HCEC 1CT (cell line): ENCODE results near the gene EFCAB5.
A peak's percentile ranks its signal among the peaks of the same experiment; 100 is the strongest.
"Not testable (repeated sequence)": the region's sequence is repeated elsewhere in the genome, so short reads cannot be mapped to it uniquely, and the experiment has no call there.

Experiments used
- DNase-seq: peaks from one replicate; pipeline ENCODE4 v3.0.0-alpha.2; 2017

EFCAB5 gene

DNA sequence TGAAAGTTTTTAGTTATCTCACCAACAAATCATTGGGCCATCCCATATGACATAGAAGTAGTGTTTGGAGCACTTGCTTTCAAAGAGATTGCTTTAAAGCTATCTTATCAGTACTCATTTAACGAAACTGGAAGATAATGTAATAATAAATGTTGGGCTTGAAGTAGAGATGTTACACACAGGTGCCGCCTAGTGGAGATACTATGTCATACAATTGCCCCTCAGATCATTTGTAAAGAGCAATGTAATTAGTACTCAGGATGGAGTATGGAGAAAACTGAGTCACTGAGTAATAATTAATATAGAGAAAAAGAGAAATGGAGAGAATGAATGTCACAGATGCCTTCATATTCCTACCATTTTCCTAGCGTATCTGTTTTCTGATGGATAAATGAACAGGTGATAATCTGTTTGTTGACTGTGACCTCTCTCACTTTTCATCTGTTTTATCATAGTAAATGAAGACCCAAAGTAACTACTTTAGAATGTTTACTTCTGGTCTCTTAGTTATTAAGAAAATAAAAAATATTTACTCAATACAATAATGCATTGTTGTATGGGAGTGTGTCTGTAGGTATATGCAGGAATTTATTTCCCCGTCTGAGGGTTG lies 80.4 kb downstream of the EFCAB5 start:
- DNase-seq = peak; percentile 29

DNA sequence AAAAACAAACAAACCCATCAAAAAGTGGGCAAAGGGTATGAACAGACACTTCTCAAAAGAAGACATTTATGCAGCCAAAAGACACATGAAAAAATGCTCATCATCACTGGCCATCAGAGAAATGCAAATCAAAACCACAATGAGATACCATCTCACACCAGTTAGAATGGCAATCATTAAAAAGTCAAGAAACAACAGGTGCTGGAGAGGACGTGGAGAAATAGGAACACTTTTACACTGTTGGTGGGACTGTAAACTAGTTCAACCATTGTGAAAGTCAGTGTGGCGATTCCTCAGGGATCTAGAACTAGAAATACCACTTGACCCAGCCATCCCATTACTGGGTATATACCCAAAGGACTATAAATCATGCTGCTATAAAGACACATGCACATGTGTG lies 83.9 kb downstream of the EFCAB5 start:
- DNase-seq = not testable (repeated sequence)

DNA sequence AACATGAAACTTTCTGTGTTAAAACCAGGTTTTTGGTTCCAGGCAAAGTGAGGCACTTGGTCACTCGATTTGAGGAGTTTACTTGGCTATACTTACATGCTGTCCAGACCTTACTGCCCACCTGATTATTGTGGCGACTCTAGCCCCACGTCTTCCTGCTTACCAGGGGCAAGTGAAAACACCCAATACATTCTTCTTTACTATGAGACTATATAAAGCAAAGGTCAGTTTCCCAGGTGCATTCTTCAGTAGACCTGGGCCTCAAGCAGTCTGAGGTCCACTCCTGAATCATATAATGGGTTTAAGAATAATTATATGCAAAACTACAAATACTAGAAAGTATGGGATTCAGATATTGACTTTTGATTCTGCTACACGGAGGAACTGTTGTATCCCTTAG lies 86.2 kb downstream of the EFCAB5 start:
- DNase-seq = no peak

DNA sequence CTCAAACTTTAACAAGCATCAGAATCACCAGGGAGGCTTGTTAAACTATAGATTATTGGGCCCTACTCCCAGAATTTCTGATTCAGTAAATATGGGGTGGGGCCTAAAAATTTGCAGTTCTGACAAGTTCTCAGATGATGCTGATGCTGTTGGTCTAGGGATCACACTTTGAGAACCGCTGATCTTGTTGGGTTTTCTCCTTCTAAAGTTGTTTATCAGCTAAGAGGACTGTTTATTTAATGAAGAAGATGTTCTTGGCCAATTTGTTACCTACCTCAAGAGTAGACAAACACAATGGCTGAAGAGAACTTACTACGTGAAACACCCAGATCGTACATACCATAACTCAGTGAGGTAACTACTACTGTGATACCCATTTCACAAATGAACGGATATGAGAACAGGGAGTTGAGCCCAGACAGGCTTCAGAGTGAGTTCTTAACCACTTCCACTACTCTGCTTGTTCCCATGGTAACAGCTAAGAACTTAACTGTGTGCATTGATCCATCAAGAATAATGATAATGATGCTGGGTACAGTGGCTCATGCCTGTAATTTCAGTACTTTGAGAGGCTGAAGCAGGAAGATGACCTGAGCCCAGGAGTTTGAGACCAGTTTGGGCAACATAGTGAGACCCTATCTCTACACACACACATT lies 89.9 kb downstream of the EFCAB5 start:
- no peak for DNase-seq

DNA sequence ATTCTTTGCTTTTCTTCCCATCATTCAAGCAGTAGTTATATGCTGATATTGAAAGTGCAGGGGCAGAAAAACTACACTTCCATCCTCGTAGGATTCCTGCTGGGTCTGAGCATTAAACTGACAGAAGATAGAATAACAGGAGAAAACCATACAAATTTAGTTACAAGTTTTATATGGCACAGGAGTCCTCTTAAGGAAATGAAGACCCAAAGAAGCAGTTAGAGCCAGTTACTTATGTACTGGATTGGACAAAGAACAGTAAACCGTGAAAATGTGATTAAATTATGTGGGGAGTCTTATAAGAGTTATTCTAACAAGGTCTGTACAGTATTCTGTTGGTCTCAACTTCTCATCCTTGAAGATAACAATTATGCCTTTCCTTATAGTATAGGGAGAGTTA lies 93.9 kb downstream of the EFCAB5 start:
- DNase-seq = no peak

DNA sequence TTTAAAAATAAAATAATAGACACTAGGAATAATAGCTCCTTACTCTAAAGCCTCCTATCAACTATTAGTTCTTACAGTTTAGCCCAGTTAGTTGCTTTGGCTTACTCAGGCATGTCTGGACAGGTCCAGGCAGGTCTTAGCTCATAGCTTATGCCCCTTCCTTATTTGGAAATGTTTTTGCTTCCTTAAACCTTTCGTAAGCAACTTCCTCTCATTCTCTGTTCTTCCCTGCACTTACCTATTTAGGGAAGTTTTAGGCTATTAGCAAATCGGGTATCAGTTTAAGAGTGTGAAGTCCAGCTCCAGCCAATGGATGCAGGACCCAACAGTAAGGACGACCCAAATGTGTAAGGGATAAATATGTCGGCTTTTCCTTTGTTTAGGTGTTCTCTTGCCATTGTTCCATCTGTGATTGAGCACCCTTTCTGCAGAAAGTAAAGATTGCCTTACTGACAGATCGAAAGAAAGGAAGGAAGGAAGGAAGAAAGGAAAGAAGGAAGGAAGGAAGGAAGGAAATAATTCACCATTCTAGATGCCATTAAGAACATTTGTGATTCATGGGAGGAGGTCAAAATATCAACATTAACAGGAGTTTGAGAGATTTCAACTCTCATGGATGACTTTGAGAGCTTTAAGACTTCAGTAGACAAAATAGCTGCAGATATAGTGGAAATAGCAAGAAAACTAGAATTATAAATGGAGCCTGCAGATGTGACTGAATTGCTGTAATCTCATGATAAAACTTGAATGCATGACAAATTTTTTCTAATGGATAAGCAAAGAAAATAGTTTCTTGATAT lies 99.5 kb downstream of the EFCAB5 start:
- not testable (repeated sequence) for DNase-seq

DNA sequence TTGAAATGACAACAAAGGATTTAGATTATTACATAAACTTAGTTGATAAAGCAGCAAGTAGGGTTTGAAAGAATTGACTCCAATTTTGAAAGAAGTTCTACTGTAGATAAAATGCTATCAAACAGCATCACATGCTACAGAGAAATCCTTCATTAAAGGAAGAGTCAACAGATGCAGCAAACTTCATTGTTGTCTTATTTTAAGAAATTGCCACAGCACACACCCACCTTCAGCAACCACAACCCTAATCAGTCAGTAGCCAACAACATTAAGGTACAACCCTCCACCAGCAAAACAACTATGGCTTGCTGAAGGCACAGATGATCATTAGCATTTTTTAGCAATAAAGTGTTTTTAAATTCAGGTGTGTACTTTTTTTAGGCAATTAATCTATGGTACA lies 100.1 kb downstream of the EFCAB5 start:
- no peak for DNase-seq

DNA sequence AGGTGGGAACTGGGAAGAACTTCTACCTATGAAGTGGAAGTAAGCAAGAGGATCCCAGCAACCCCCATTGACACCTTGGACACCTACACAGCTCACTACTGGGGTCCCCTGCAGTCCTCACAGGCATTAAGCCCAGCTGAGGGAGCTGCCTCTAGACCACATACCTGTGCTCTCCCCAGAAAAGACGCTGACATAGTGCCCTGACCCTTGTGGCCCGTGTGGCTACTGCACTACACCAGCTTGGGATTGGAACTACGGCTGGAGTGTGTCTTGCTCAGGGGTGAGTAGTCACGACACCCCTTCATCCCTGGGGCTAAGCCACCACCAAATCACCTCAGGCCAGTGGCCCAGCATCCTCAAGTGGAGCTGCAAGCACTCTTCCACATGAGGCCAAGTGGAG lies 120.9 kb downstream of the EFCAB5 start:
- DNase-seq = no peak

DNA sequence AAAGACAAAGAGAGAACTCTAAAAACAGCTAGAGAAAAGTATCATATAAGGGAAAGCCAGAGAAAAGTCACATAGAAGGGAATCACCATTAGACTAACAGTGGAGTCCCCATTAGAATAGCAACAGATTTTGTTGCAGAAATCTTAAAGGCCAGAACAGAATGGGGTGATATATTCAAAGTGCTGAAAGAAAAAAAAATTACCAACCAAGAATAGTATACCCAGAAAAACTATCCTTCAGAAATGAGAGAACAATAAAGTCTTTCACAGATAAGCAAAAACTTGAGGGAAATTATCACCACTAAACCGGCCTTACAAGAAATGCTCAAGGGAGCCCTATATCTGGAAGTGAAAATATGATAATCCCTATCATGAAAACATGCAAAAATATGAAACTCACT lies 123.3 kb downstream of the EFCAB5 start:
- no peak for DNase-seq

DNA sequence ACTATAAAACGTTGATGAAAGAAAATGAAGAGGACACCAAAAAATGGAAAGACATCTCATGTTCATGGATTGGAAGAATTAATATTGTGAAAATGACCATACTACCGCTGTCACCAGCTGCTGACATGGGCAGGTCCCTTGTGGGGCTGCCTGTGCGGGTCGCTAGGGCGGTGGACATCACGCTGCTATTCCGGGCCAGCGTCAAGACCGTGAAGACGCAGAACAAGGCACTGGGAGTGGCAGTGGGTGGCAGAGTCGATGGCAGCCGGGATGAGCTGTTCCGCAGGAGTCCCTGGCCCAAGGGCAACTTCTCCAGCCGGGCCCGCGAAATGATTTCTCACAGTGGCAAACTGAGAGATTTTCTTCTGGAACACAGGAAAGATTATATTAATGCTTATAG lies 127.0 kb downstream of the EFCAB5 start:
- DNase-seq = no peak

DNA sequence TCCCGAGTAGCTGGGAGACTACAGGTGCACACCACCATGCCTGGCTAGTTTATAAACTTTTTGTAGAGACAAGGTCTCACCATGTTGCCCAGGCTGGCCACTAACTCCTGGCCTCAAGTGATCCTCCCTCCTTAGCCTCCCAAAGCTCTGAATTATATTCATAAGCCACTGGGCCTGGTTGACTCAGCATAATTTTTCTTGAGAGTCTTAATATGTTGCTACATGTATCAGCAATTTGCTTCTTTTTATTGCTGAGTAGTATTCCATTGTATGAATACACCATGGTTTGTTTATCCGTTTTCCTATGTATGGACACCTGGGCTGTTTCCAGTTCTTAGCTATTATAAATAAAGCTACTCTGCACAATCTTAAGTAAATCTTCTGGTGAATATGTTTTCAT lies 132.8 kb downstream of the EFCAB5 start:
- no peak for DNase-seq

DNA sequence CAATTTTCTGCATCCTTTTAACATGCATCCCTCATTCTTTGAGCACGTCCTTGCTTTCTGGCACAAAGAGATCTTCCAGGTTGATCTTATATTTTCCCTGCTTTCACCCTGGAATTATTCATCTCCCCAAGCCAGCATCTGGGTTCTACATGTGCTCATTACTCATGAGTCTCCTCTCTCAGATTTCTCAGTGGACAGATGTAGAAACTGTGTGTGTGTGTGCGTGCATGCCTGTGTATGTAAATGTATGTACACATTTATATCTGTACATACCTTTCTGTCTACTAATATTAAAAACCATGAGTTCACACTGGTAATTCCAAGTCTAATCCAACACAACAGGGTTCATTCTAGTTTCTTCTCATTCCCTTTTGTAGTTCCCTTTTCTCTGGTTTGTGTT lies 133.3 kb downstream of the EFCAB5 start:
- DNase-seq = peak; percentile 17

DNA sequence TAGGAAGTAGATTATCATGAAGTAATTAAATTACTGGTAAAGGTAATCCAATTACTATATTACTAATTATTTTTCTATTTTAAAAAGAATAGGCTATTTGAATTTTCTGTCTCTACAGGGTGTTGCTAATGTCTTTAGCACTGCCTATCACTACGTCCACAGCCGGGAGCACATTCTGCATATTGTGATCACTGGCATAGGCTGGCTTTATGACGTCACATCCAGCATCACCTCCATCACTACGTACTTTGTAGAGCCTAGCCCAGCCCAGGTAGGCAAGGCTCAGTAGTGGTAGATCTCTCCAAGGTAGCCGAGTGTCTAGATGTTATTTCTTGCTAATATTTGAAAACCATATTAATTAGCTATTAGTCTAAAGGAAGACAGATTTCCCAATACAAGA lies 141.3 kb downstream of the EFCAB5 start:
- no peak for DNase-seq

DNA sequence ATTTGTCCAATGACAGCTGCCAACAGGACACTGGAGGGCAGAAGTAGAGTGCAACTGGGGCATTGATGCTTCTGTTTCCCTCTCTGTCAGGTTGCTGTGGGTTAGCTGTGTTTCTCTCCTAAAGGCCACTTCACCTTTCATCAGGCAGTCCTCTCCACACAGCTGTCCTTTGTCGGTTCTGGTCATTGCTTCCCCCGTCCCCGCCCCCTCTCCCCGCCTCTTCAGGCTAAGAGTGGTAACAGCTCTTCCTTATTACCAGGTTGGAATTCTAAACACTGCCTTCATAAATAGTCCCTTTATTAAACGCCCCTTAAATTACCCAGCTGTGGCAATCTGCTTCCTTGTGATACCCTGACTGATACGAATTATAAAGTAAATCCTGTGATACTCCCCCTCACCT lies 143.4 kb downstream of the EFCAB5 start:
- DNase-seq = no peak

DNA sequence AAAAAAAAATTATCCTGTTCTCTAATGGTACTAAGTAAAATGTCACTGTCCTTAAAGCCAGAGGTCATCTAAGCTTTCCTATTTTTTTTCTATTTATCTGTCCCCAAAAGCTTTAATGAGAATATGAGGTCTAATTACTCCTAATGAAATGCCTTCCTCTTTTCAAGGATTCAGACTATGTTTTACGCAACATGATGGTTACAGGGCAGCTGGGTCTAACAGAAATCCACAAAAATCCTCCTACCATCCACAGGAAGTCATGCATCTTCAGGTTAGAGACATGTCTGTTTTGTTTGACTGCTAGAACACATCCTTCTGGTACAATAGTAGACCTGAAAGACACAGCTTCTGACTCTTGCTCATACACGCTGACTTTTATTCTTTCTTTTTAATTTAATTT lies 145.5 kb downstream of the EFCAB5 start:
- no peak for DNase-seq

DNA sequence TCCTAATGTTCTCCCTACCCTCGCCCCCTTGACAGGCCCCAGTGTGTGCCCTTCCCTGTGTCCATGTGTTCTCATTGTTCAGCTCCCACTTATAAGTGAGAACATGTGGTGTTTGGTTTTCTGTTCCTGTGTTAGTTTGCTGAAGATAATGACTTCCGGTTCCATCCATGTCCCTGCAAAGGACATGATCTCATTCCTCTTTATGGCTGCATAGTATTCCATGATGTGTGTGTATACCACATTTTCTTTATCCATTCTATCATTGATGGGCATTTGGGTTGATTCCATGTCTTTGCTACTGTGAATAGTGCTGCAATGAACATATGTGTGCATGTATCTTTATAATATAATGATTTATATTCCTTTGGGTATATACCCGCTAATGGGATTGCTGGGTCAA lies 146.0 kb downstream of the EFCAB5 start:
- DNase-seq = not testable (repeated sequence)

DNA sequence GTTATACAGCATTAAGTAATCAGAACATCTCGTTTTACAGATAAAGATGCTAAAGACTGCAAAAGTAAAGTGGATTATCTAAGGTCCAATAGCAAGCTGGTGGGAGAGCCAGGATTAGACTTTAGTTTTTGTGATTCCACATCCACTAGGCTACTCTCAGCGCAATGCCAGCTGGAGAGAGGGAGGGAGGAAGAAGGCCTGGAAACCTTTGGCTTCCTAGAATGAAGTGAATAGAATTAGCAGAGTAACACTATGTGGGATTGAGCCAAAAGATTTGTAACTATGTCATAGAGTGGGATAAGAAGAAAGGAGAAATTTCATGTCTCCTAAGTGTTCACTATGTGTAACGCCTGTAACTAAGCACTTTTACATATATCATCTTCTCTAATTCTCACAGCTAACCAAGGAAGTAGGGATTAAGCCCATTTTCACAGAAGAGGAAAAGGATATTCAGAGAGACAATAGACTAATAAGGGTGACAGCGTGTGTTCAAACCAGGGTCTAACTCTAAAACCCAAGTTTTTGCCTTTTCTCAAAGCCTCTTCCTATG lies 149.8 kb downstream of the EFCAB5 start:
- no peak for DNase-seq

DNA sequence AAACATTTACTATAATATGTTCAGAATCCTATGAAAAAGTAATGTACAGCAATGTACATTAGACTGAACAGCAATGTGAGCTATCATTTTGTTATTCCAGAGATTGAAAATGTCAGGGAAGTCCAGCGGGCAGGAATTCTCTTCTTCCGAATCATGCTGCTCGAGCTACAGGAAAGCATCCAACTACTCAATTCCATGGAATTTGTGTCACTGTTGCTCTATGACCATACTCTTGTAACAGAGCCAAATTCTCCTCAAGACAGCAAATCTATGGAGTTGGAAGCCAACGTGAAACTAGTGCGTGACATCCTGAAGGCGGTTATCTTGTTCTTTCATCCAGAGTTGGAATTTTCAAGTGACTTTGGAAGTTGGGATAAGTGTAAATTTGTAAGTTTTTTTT lies 150.3 kb downstream of the EFCAB5 start:
- DNase-seq = peak; percentile 71

DNA sequence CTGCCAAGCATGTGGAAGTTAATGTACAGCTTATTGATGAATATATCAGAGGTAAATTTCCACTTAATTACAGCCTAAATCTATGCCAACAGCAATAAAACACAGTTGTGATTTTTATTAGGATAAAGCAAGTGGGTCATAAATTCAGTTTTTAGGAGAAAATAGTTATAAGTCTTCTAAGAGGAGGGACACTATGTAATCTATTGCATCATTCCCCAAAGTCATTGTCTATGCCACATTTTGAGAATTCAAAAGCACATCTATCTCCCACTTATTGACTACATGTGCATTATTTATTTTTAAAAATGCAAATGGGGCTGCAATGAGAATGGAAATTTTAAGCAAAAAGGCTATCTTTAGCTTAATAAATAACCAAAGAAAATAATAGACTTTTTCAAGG lies 151.5 kb downstream of the EFCAB5 start:
- no peak for DNase-seq

DNA sequence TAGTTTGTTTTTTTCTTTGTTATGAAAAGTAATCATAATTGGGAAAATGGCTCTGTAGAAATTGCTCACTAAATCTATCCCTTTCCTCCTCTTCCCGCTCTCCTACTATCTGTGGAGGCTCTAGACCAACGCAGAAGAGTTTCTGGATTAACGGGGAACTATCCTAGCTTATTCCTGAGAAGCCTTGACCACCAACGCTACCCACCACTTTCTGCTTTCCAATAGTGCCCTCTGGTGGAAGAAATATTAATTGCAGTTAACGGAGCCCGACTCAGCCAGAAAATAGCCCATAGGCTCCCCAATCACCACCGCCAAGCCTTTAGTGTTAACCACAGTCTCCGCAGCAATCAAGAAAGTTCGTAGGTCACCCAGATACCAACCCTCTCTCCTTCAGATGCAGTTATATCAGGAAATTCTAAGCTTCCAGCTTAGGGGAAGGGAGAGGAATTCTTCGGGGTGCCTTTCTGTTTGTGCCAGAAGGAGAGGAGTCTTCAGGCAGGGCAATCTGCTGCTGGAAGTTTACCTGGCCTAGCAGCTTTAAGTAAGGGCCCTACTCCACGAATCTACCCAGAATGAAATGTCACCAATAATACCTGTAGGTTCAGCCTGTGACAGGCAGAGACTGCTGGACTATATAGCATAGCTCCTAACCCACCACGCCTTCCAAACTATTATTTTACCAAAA lies 152.2 kb downstream of the EFCAB5 start:
- DNase-seq = peak; percentile 26

DNA sequence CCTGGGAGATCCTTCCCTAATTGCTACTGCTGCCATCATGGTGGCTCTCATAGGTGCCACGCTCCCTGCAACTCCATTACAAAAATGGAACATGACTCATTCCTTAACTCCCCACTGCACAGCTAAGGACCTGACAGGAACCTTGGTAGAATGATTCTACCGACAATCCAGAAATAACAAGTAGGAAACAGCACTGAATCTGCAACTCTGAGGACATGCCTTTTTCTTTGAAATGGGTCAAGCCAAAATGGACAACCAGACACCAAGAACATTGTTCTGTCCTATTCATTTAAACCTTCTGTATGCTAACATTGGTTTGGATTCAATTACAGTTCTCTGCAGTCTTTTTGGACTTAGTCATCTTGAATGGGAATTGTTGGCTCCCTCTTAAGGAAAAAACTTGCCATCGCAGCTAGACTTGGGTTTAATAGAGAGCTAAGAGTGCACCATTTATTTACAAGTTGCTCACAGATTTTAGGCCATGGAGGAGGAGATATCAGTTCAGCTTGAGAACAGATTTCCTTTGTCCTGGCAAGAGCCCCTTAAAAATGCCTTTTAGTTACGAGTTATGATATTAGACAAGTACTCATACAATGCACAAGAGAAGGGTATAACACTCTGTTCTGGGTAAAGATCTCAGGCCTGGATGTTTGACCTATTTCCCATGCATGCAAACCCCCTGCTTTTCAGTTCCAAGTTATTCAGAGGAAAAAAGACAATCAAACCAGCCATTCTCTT lies 154.2 kb downstream of the EFCAB5 start:
- DNase-seq = peak; percentile 76

DNA sequence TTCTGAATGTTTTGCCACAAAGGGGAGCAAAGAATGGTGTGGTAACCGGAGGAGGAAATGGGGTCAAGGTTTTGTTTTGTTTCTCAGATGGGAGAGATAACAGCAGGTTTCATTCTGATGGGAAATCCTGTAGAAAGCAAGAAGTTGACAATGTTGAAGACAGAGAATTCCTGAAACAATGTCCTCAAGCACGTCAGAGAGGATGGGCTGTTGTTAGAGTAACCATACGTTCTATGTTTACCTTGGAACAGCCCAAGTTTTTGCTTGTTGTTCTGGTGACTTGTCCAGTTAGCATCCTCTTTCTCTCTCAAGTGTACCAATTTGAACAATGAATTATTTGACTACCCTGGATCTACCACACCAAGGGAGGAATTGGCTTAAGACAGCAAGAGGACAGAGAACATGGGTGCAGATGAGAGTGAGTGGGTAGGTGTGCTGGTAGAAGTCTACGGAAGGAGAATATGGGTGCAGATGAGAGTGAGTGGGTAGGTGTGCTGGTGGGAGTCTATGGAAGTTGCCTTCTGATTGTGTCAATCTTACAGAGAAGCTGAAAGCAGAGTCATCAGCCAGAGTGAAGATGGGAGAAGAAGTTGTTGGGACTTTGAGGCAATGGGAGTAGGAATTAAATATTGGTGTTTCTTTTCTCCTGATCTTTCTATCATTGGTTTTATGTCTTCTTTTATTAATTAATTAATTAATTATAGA lies 160.4 kb downstream of the EFCAB5 start:
- no peak for DNase-seq
